ENCODE results near the gene RAB31. TPM values are rescaled to one million over a fixed set of nuclear protein-coding genes. Genes with fewer than 3 reads are reported as not detected.

RAB31 gene
- polyA plus RNA-seq, 1 donor (not counting 4 experiments of a cell fraction or from before 2014, with no cell fraction given) = 47.0 TPM

DNA sequence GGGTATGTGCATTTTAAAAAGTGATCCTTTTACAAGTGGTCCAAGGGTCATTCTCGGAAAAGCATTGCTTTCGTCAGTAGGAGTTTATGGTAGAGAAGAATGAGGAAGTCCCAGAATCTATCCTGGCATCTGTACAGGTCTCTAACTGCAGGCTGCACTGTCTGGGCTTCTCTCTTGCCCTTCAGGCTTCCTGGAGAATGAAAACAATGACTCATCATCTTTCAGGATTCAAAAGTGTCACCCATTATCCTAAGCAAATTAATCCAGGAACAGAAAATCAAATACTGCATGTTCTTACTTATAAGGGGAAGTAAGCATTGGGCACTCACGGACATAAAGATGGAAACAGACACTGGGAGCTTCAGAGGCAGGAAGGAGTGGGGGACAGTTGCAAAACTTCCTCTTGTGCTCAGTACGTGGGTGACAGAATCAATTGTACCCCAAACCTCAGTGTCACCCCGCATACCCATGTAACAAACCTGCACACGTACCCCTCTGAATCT is 117.5 kb downstream of the RAB31 start:
- peak; percentile 94 for FAIRE-seq
- H3K9me3 ChIP-seq (ENCODE audit: control insufficient read depth, low read depth, low read length) = no peaks in the 10 kb centered on the region
- no peak overlapping the region for H3K9ac ChIP-seq (ENCODE audit: control insufficient read depth, extremely low read depth, insufficient read depth, low read length)
- no peak overlapping the region for H3K4me3 ChIP-seq (ENCODE audit: control insufficient read depth in 2 of 3, extremely low read depth in 1 of 3, insufficient read depth in 2 of 3, low read depth in 1 of 3, low read length in 3 of 3)
- H3K9me1 ChIP-seq (ENCODE audit: control insufficient read depth, extremely low read depth, insufficient read depth, low read length) = peaks cover 2% of the 10 kb centered on the region
- H3K4me1 ChIP-seq (ENCODE audit: control insufficient read depth, extremely low read depth, insufficient read depth, low read length) = peaks cover 56% of the 10 kb centered on the region
- DNase-seq (ENCODE audit: low read depth, low spot score) = no peak
- H3K79me2 ChIP-seq (ENCODE audit: control insufficient read depth, insufficient read depth, low read length) = peaks cover 3% of the 10 kb centered on the region
- H3K36me3 ChIP-seq (ENCODE audit: control insufficient read depth in 2 of 2, extremely low read depth in 1 of 2, insufficient read depth in 2 of 2, low read length in 2 of 2) = no peaks in the 10 kb centered on the region
- H3K27me3 ChIP-seq (ENCODE audit: control insufficient read depth, extremely low read depth, insufficient read depth, low read length) = no peaks in the 10 kb centered on the region
- peak overlapping the region; percentile 63 for H3K27ac ChIP-seq (ENCODE audit: control insufficient read depth, insufficient read depth, low read length)
- dilution Hi-C loops (cut with MboI; ENCODE audit: extremely low pct_ligation_motif_present, low sequenced_read_pairs) = no loop called here
- H2AFZ ChIP-seq (ENCODE audit: control insufficient read depth, low read length) = no peak overlapping the region
- no peak for TF ChIP-seq EZH2 (IDR thresholded peaks at IDR 0.05; ENCODE audit: low read length)
- TF ChIP-seq, protein P1, sequence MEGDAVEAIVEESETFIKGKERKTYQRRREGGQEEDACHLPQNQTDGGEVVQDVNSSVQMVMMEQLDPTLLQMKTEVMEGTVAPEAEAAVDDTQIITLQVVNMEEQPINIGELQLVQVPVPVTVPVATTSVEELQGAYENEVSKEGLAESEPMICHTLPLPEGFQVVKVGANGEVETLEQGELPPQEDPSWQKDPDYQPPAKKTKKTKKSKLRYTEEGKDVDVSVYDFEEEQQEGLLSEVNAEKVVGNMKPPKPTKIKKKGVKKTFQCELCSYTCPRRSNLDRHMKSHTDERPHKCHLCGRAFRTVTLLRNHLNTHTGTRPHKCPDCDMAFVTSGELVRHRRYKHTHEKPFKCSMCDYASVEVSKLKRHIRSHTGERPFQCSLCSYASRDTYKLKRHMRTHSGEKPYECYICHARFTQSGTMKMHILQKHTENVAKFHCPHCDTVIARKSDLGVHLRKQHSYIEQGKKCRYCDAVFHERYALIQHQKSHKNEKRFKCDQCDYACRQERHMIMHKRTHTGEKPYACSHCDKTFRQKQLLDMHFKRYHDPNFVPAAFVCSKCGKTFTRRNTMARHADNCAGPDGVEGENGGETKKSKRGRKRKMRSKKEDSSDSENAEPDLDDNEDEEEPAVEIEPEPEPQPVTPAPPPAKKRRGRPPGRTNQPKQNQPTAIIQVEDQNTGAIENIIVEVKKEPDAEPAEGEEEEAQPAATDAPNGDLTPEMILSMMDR (optimal IDR thresholded peaks at IDR 0.05 in 1 of 3, IDR thresholded peaks at IDR 0.05 in 1 of 3, conservative IDR thresholded peaks at IDR 0.05 in 1 of 3; ENCODE audit: extremely low read depth in 1 of 3, insufficient read depth in 2 of 3, low read length in 3 of 3) = no peak
- no peaks in the 10 kb centered on the region for H4K20me1 ChIP-seq (ENCODE audit: control insufficient read depth, extremely low read depth, insufficient read depth, low read length)
- peak overlapping the region; percentile 70 for H3K4me2 ChIP-seq (ENCODE audit: control insufficient read depth, extremely low read depth, insufficient read depth, low read depth, low read length)

DNA sequence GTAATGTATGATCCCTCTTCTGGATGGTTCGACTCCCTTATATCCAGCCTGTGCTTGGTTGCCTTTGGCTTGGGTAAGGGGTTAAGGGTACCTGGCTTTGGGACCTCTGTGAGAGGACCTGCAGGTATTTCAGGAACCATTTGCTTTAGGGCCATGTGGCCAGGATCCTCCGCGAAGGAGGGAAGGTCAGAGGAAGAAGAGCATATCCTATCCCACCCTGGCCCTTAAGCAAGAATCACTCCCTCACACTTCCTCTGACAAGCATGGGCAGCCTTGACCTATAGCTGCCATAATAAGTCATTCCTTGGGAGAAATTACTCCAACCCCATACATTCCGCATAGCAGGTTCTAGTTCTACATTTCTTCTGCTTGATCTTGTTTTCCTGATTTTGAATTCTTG is 118.6 kb downstream of the RAB31 start:
- dilution Hi-C loops (cut with MboI; ENCODE audit: extremely low pct_ligation_motif_present, low sequenced_read_pairs) = no loop called here

More for the DNA sequence above, 118.6 kb downstream of the RAB31 start:
- H3K36me3 ChIP-seq (ENCODE audit: control insufficient read depth in 2 of 2, extremely low read depth in 1 of 2, insufficient read depth in 2 of 2, low read length in 2 of 2) = no peaks in the 10 kb centered on the region
- FAIRE-seq = no peak
- H3K79me2 ChIP-seq (ENCODE audit: control insufficient read depth, insufficient read depth, low read length) = peaks cover 6% of the 10 kb centered on the region
- H4K20me1 ChIP-seq (ENCODE audit: control insufficient read depth, extremely low read depth, insufficient read depth, low read length) = no peaks in the 10 kb centered on the region
- H3K4me1 ChIP-seq (ENCODE audit: control insufficient read depth, extremely low read depth, insufficient read depth, low read length) = peaks cover 56% of the 10 kb centered on the region
- no peak overlapping the region for H2AFZ ChIP-seq (ENCODE audit: control insufficient read depth, low read length)
- no peaks in the 10 kb centered on the region for H3K27me3 ChIP-seq (ENCODE audit: control insufficient read depth, extremely low read depth, insufficient read depth, low read length)
- no peak overlapping the region for H3K9ac ChIP-seq (ENCODE audit: control insufficient read depth, extremely low read depth, insufficient read depth, low read length)
- no peak overlapping the region for H3K4me2 ChIP-seq (ENCODE audit: control insufficient read depth, extremely low read depth, insufficient read depth, low read depth, low read length)
- H3K27ac ChIP-seq (ENCODE audit: control insufficient read depth, insufficient read depth, low read length) = peak overlapping the region; percentile 6
- DNase-seq (ENCODE audit: low read depth, low spot score) = no peak
- peaks cover 2% of the 10 kb centered on the region for H3K9me1 ChIP-seq (ENCODE audit: control insufficient read depth, extremely low read depth, insufficient read depth, low read length)
- no peak overlapping the region for H3K4me3 ChIP-seq (ENCODE audit: control insufficient read depth in 2 of 3, extremely low read depth in 1 of 3, insufficient read depth in 2 of 3, low read depth in 1 of 3, low read length in 3 of 3)
- H3K9me3 ChIP-seq (ENCODE audit: control insufficient read depth, low read depth, low read length) = no peaks in the 10 kb centered on the region
- TF ChIP-seq, protein P1 (optimal IDR thresholded peaks at IDR 0.05 in 1 of 3, IDR thresholded peaks at IDR 0.05 in 1 of 3, conservative IDR thresholded peaks at IDR 0.05 in 1 of 3; ENCODE audit: extremely low read depth in 1 of 3, insufficient read depth in 2 of 3, low read length in 3 of 3) = no peak
- no peak for TF ChIP-seq EZH2 (IDR thresholded peaks at IDR 0.05; ENCODE audit: low read length)

All from keratinocyte (primary cell).